GM12891 (cell line): ENCODE data around the gene ETS1.

Source experiments
- POLR2A ChIP-seq: IDR thresholded peaks from 2 replicates; pipeline ENCODE4 v1.6.1; 2011; ENCODE audit warnings: low read depth, low read length, control low read depth
- POLR2AphosphoS5 ChIP-seq: IDR thresholded peaks from 2 replicates; pipeline ENCODE4 v1.6.1; 2011; ENCODE audit warnings: low read depth, low read length, control low read depth
- TAF1 ChIP-seq: IDR thresholded peaks from 2 replicates; pipeline ENCODE4 v1.6.1; 2011; ENCODE audit warnings: low read depth, low read length, control low read depth

GRCh38 chr11:128508770-128509510 is 78.4 kb downstream of the ETS1 start:
- TF ChIP-seq POLR2A: no peak
- no peak for TF ChIP-seq TAF1
- no peak for TF ChIP-seq POLR2AphosphoS5
